ENCODE measurements around the gene CTNNBL1.

Gene CTNNBL1

DNA sequence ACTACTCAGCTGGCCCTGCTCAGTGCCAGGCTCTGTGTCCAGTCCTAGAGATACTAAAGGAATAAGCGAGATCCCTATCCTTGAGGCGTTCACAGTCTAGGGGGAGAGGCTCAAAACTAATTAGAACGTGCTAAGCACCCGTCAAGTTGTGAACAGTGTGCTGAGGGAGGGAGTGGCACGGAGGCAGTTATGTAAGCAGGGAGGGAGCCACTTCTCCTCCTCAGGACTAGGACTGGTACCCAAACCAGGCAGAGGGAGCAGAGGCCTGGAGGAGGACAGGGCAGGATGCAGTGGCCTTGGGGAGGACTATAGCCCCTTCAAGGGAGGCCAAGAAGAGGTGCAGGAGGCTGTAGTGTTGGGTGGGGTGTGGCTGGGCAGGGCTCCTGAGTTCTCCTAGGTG, 169.5 kb downstream of the CTNNBL1 start:
- DNase-seq, result no peak

DNA sequence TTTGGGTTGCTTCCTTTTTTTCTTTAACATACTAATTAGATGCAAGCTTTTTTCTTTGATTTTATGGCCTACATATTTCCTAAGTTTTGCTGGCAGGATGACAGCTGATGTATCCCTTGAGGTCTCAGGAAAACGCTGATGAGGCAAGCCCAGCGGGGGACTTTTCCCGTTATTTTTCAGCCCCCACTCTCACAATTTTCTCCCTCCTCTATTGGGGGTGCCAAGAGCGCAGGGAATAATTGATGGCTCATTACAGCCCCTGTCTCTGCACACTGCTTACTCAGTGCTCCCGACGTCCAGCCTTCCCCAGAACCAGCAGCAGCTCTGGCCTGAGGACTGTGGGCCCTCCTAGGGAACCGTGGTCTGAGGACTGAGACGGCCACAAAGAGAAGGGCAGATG, 170.5 kb downstream of the CTNNBL1 start:
- DNase-seq, result no peak

DNA sequence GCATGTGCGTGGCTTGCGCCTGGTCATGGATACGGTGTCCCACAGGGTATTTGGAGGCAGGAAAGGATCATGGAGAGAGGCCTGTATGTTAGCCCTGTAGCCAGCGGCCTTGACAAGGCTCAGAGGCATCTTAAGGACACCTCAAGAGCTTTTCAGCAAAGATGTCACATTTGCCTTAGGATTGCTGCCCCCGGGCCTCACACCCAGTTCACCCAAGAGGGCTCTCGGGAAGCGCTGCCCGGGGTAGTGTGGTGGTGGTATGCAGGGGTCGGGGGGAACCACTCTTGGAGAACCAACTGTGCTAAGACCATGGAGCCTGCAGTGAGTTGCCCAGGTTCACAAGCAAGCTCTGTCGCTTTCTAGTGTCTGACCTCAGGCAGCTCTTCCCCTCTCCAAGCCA, 172.2 kb downstream of the CTNNBL1 start:
- DNase-seq, result no peak

- no peak for DNase-seq
Measured at GRCh38 chr20:37867289-37868195, 173.7 kb downstream of the CTNNBL1 start.

- DNase-seq, result no peak
Measured at GRCh38 chr20:37868851-37869333, 175.1 kb downstream of the CTNNBL1 start.

DNA sequence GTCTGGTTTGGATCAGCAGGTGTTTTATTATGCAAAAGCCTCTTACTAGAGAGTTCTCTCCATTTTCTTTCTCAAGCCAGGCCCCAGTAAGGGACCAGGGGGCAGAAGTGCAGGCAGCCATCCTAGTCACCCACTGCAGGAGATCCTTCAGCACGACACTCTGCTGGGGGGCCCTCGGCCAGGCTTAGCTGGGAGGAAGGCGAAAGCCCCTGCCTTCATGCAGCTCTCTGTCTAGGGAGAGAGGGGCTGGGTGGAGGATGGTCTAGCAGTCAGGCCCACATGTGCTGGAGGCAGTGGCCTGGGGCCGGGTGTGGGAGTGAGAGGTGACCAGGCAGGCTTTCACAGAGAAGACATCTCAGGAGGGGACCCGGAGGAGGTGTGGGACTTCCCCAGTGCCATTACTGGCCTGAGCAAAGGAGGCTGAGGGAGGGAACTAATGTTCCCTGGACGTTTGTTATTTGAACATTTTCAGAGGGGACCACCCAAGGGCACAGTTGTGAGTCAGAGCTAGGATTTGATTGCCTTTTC, 175.6 kb downstream of the CTNNBL1 start:
- no peak for DNase-seq

DNA sequence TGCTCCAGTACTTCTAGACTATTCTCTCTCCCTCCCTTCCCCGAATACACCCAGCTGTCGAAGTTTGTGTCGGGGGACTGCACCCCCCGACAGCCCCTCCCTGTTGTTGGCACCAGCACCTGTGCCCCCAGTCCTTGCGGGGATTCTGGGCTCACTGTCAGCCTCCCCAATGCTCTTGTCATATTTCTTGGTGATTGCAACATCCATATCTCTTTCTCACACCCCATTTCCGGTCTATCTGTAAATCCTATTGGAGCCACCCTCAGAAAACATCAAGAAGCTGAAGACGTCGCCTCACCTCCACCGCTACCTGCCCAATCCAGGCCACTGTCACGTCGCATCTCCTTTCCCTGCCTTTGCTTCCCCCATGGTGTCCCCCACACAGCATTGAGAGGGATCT, 176.5 kb downstream of the CTNNBL1 start:
- no peak for DNase-seq

GRCh38 chr20:37871751-37872150, 177.9 kb downstream of the CTNNBL1 start:
- no peak for DNase-seq

DNA sequence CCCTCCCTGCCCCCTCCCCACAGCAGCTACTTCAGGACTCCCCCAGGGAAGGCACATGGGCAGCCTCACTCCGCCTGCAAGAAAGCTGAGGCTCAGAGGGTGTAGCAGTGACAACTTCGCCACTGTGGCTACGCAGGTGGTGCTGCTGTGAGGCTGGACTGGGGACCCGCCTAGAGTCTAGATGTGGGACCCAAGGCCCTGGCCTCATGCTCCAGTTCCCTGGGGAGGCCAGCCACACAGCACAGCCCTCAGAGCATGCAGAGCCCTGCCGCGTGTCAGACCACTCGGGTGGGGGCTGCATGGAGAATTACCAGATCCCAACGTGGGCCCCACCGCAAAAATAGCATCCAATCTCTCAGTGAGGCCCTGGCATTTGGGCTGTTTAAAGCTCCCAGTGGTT, 178.3 kb downstream of the CTNNBL1 start:
- no peak for DNase-seq

DNA sequence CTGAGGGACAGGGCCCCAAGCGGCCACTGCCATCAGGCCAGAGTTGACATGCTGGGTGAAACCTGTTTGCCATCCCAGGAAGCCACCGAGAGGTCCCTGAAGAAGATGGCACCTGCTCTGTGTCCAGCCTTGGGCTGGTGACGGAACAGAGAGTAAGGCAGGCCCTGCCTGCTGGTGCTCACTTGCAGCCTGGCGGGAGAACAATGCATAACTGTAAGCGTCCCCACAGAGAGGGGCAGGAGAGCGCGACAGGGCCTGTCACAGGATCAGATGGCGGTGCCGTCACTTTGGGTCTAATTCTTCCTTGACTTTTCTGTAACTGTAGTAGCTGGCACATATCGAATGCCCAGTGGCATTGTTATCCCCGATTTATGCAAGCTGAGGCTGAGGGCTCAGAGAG, 180.1 kb downstream of the CTNNBL1 start:
- DNase-seq, result no peak

GRCh38 chr20:37875460-37876175, 181.8 kb downstream of the CTNNBL1 start:
- no peak for DNase-seq

DNA sequence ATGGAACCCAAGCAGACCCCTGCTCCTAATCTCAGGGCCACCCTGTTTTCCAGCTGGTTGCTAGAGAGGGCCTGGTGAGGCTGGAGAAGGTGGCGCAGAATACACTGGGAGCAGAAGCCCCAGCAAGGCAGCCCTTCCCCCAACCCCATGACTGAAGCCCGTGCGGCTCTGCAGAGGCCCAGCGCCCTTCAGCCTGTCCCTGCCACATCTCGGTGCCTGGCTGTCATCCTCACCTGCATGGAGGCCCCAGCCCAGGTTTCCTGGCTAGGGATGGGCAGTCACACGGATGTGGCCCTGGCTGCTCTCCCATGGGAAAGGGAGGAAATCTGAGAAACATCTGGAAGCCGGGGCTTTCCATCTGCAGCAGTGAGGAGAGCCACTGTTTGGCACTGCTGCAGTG, 183.0 kb downstream of the CTNNBL1 start:
- DNase-seq, result no peak

- DNase-seq, result no peak
Measured at GRCh38 chr20:37877832-37878772, 184.3 kb downstream of the CTNNBL1 start.

GRCh38 chr20:37878835-37879599, 185.2 kb downstream of the CTNNBL1 start:
- no peak for DNase-seq

- no peak for DNase-seq
Measured at GRCh38 chr20:37879843-37880242, 186.0 kb downstream of the CTNNBL1 start.

- DNase-seq, result no peak
Measured at GRCh38 chr20:37880726-37881591, 187.1 kb downstream of the CTNNBL1 start.

- no peak for DNase-seq
Measured at GRCh38 chr20:37881601-37882343, 187.9 kb downstream of the CTNNBL1 start.

GRCh38 chr20:37882961-37883712, 189.3 kb downstream of the CTNNBL1 start:
- DNase-seq, result no peak

- DNase-seq, result no peak
Measured at GRCh38 chr20:37885042-37885441, 191.2 kb downstream of the CTNNBL1 start.

Data from GF-D8 (cell line).